Stimulated activated CD8-positive, alpha-beta memory T cell treated with anti-CD3 and anti-CD28 coated beads, Interleukin-2, amount 100 ng/mL, for 1 hour (primary cell): ENCODE data around the gene BICC1.

Experiments
- DNase-seq, 2 donors: peaks; one replicate each; pipeline ENCODE4 v3.0.0-alpha.2; 2020; ENCODE audit warnings: low read depth in 2 of 2

Gene BICC1

GRCh38 chr10:58512491-58513187, at the start of gene BICC1:
TSS of gene BICC1 (plus strand) at chr10:58512872. CDS start at chr10:58513144, 272 bp downstream.
- no peak for DNase-seq

- no peak for DNase-seq
Observed at GRCh38 chr10:58464956-58465355, 47.7 kb upstream of the BICC1 start.

- DNase-seq = no peak
Observed at GRCh38 chr10:58465629-58466028, 47.0 kb upstream of the BICC1 start.

GRCh38 chr10:58467931-58468635, 44.6 kb upstream of the BICC1 start:
- DNase-seq = no peak

- DNase-seq = no peak
Observed at GRCh38 chr10:58473976-58474375, 38.7 kb upstream of the BICC1 start.

GRCh38 chr10:58475322-58476277, 37.1 kb upstream of the BICC1 start:
- no peak for DNase-seq

GRCh38 chr10:58477122-58477521, 35.5 kb upstream of the BICC1 start:
- DNase-seq = no peak

GRCh38 chr10:58477902-58478301, 34.8 kb upstream of the BICC1 start:
- DNase-seq = no peak

- DNase-seq = no peak
Observed at GRCh38 chr10:58479045-58479444, 33.6 kb upstream of the BICC1 start.

- no peak for DNase-seq
Observed at GRCh38 chr10:58480321-58480720, 32.4 kb upstream of the BICC1 start.

- no peak for DNase-seq
Observed at GRCh38 chr10:58481569-58482109, 31.0 kb upstream of the BICC1 start.

GRCh38 chr10:58486821-58487220, 25.9 kb upstream of the BICC1 start:
- DNase-seq = no peak

GRCh38 chr10:58488921-58489320, 23.8 kb upstream of the BICC1 start:
- DNase-seq = no peak

- no peak for DNase-seq
Observed at GRCh38 chr10:58502956-58503355, 9.7 kb upstream of the BICC1 start.

GRCh38 chr10:58508316-58508715, 4.4 kb upstream of the BICC1 start:
- DNase-seq = no peak

GRCh38 chr10:58511765-58512490, 744 bp upstream of the BICC1 start:
- no peak for DNase-seq

GRCh38 chr10:58513188-58514110, 777 bp downstream of the BICC1 start:
- DNase-seq = no peak

GRCh38 chr10:58514111-58514770, 1.6 kb downstream of the BICC1 start:
- no peak for DNase-seq

GRCh38 chr10:58515291-58515941, 2.7 kb downstream of the BICC1 start:
- no peak for DNase-seq
